Thyroid gland (tissue), 4 donors: ENCODE data around the gene HEG1.

Source experiments
- POLR2A ChIP-seq, 2 donors: fragments of 450-650 bp; IDR thresholded peaks; one replicate each; pipeline ENCODE4 v1.6.1; 2017; ENCODE audit warnings: antibody characterized with exemption in 2 of 2, mild to moderate bottlenecking in 2 of 2, moderate library complexity in 1 of 2
- TF ChIP-seq, protein P1 (sequence below), 6 experiments: fragments of 200-600 bp in 3 of 6; fragments of 450-650 bp in 3 of 6; sonication (generic) in 3 of 6; IDR thresholded peaks; one replicate each; pipeline ENCODE4 v1.5.1; 2016 to 2019; ENCODE audit warnings: antibody characterized with exemption in 6 of 6, mild to moderate bottlenecking in 2 of 6, inconsistent platforms in 1 of 6, moderate library complexity in 1 of 6

DNA sequence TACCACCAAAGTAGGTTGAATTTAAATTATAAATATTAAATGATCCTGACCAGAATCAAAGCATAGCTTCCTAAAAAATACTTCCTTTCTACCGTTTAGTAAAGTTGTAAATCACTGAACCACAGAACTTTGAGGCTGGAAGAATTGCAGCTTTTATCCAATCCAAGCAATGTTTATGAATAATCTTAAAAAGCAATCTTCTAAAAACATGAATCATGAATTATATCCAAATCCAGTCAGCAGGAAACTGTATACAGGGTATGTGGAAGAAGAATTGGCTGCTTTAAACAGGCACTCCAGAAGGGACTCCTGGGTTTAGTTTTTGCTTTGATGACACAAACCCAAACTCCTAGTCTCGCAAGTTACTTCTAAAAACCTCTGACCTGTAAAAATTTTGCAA is 30.2 kb downstream of the HEG1 start:
- TF ChIP-seq, protein P1, sequence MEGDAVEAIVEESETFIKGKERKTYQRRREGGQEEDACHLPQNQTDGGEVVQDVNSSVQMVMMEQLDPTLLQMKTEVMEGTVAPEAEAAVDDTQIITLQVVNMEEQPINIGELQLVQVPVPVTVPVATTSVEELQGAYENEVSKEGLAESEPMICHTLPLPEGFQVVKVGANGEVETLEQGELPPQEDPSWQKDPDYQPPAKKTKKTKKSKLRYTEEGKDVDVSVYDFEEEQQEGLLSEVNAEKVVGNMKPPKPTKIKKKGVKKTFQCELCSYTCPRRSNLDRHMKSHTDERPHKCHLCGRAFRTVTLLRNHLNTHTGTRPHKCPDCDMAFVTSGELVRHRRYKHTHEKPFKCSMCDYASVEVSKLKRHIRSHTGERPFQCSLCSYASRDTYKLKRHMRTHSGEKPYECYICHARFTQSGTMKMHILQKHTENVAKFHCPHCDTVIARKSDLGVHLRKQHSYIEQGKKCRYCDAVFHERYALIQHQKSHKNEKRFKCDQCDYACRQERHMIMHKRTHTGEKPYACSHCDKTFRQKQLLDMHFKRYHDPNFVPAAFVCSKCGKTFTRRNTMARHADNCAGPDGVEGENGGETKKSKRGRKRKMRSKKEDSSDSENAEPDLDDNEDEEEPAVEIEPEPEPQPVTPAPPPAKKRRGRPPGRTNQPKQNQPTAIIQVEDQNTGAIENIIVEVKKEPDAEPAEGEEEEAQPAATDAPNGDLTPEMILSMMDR (IDR thresholded peaks at IDR 0.05) = no peak
- no peak for TF ChIP-seq POLR2A (IDR thresholded peaks at IDR 0.05)
